GM18909 (cell line): Measurements from ENCODE around the gene ACVR1.

Source experiments
- ATAC-seq: cut with Tn5 transposase; IDR thresholded peaks from one replicate; pipeline ENCODE4 v1.9.1; 2021; ENCODE audit warnings: mild to moderate bottlenecking; ENCODE audit not compliant: unreplicated experiment, poor library complexity

Gene ACVR1

GRCh38 chr2:157803476-157803875 lies 72.7 kb downstream of the ACVR1 start:
- no peak for ATAC-seq

- ATAC-seq, result no peak
These were observed 75.2 kb downstream of the ACVR1 start for GRCh38 chr2:157800838-157801495.

GRCh38 chr2:157793053-157793612 lies 83.0 kb downstream of the ACVR1 start:
- peak; percentile 44 for ATAC-seq

GRCh38 chr2:157792335-157793052 lies 83.6 kb downstream of the ACVR1 start:
- no peak for ATAC-seq

- no peak for ATAC-seq
These were observed 85.3 kb downstream of the ACVR1 start for GRCh38 chr2:157790780-157791179.

- no peak for ATAC-seq
These were observed 86.1 kb downstream of the ACVR1 start for GRCh38 chr2:157789933-157790511.

GRCh38 chr2:157789256-157789655 lies 86.9 kb downstream of the ACVR1 start:
- no peak for ATAC-seq

GRCh38 chr2:157788201-157788600 lies 87.9 kb downstream of the ACVR1 start:
- no peak for ATAC-seq

- no peak for ATAC-seq
These were observed 88.7 kb downstream of the ACVR1 start for GRCh38 chr2:157787364-157787938.

GRCh38 chr2:157786663-157787363 lies 89.3 kb downstream of the ACVR1 start:
- no peak for ATAC-seq

- ATAC-seq, result no peak
These were observed 90.1 kb downstream of the ACVR1 start for GRCh38 chr2:157785866-157786662.

- no peak for ATAC-seq
These were observed 90.9 kb downstream of the ACVR1 start for GRCh38 chr2:157785200-157785599.

GRCh38 chr2:157784823-157785175 lies 91.3 kb downstream of the ACVR1 start:
- no peak for ATAC-seq

- no peak for ATAC-seq
These were observed 91.8 kb downstream of the ACVR1 start for GRCh38 chr2:157784169-157784822.

GRCh38 chr2:157783245-157783644 lies 92.9 kb downstream of the ACVR1 start:
- ATAC-seq, result no peak

- ATAC-seq, result no peak
These were observed 93.9 kb downstream of the ACVR1 start for GRCh38 chr2:157782057-157782845.

GRCh38 chr2:157780211-157780610 lies 95.9 kb downstream of the ACVR1 start:
- no peak for ATAC-seq

GRCh38 chr2:157779794-157780193 lies 96.3 kb downstream of the ACVR1 start:
- no peak for ATAC-seq
